ENCODE measurements around the gene XKR3.
"Not testable (repeated sequence)": the region's sequence is repeated elsewhere in the genome, so short reads cannot be mapped to it uniquely, and the experiment has no call there.

Gene XKR3

GRCh38 chr22:16803255-16803917, 21.8 kb downstream of the XKR3 start:
- no peak for DNase-seq

GRCh38 chr22:16801571-16801970, 23.6 kb downstream of the XKR3 start:
- no peak for DNase-seq

- DNase-seq: no peak
Measured at GRCh38 chr22:16801088-16801487, 24.1 kb downstream of the XKR3 start.

GRCh38 chr22:16800358-16800757, 24.9 kb downstream of the XKR3 start:
- no peak for DNase-seq

- not testable (repeated sequence) for DNase-seq
Measured at GRCh38 chr22:16795504-16795903, 29.7 kb downstream of the XKR3 start.

GRCh38 chr22:16793831-16794230, 31.4 kb downstream of the XKR3 start:
- DNase-seq: no peak

- no peak for DNase-seq
Measured at GRCh38 chr22:16789860-16790493, 35.2 kb downstream of the XKR3 start.

- DNase-seq: no peak
Measured at GRCh38 chr22:16783930-16784354, 41.3 kb downstream of the XKR3 start.

GRCh38 chr22:16783453-16783852, 41.8 kb downstream of the XKR3 start:
- DNase-seq: no peak

- no peak for DNase-seq
Measured at GRCh38 chr22:16781764-16782329, 43.4 kb downstream of the XKR3 start.

- DNase-seq: no peak
Measured at GRCh38 chr22:16781074-16781763, 44.0 kb downstream of the XKR3 start.

- DNase-seq: no peak
Measured at GRCh38 chr22:16777284-16777924, 47.8 kb downstream of the XKR3 start.

- no peak for DNase-seq
Measured at GRCh38 chr22:16776080-16776479, 49.1 kb downstream of the XKR3 start.

GRCh38 chr22:16774911-16775500, 50.2 kb downstream of the XKR3 start:
- DNase-seq: no peak

GRCh38 chr22:16771569-16771968, 53.6 kb downstream of the XKR3 start:
- not testable (repeated sequence) for DNase-seq

- DNase-seq: not testable (repeated sequence)
Measured at GRCh38 chr22:16767927-16768326, 57.3 kb downstream of the XKR3 start.

- DNase-seq: not testable (repeated sequence)
Measured at GRCh38 chr22:16762224-16762623, 63.0 kb downstream of the XKR3 start.

- DNase-seq: not testable (repeated sequence)
Measured at GRCh38 chr22:16760416-16760815, 64.8 kb downstream of the XKR3 start.

GRCh38 chr22:16749282-16749681, 75.9 kb downstream of the XKR3 start:
- DNase-seq: not testable (repeated sequence)

- not testable (repeated sequence) for DNase-seq
Measured at GRCh38 chr22:16748160-16748929, 76.9 kb downstream of the XKR3 start.

- not testable (repeated sequence) for DNase-seq
Measured at GRCh38 chr22:16747266-16748159, 77.7 kb downstream of the XKR3 start.

Measured in HCEC 1CT (cell line).